GM21528 (cell line): Measurements from ENCODE around the gene SNRPA1.

Experiments used
- ATAC-seq: cut with Tn5 transposase; IDR thresholded peaks from one replicate; pipeline ENCODE4 v1.9.1; 2021; ENCODE audit warnings: mild to moderate bottlenecking, moderate library complexity; ENCODE audit not compliant: unreplicated experiment, low FRiP score

The SNRPA1 gene

GRCh38 chr15:101264911-101265641 lies 30.0 kb downstream of the SNRPA1 start:
- ATAC-seq, result no peak

- ATAC-seq, result no peak
Measured at GRCh38 chr15:101264011-101264410, 31.0 kb downstream of the SNRPA1 start.

DNA sequence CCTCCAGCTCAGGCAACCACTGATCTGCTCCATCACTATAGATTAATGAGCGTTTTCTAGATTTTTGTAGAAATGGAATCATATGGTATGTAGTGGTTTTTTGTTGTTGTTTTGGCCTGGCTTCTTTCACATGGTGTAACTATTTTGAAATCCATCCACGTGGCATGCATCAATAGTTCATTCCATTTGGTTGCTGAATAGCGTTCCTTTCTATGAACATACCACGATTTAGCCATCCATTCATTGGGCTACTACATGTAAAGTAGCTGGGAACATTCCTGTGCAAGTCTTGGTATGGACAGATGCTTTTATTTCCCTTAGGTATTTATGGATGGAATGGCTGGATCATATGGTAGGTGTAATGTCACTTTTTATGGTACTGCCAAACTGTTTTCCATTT lies 32.5 kb downstream of the SNRPA1 start:
- no peak for ATAC-seq

GRCh38 chr15:101258238-101259144 lies 36.6 kb downstream of the SNRPA1 start:
- ATAC-seq, result no peak

- ATAC-seq, result no peak
Measured at GRCh38 chr15:101256757-101257156, 38.3 kb downstream of the SNRPA1 start.

DNA sequence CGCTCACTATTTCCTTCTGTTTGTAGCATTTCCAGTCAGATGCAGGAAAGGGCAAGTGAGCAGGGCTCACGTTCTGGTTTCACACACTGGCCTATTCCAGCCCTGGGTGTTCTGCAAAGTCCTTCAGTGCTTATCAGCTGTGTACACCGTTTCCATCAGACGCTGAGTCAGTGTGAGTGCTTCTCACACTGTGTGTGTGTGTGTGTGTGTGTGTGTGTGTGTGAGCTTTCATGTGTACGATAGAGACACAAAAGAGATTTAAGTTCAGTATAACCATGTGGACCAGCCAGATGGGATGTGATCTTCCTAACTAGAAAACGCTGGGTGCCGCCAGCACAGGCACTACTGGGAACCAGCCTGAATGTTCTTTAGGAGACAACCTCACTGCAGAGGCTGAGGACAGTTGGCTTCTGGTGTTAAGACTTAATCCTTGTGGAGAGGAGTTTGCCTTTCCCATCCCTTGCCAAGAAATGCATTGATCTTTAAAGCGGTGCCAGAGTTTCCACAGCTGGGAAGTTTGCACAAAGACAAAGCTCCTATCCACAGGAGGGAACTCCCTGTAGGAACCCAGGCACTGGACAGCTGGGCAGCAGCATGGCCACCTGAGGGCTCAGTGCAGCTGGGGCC lies 39.3 kb downstream of the SNRPA1 start:
- no peak for ATAC-seq

- ATAC-seq, result no peak
Measured at GRCh38 chr15:101255051-101255395, 40.0 kb downstream of the SNRPA1 start.

DNA sequence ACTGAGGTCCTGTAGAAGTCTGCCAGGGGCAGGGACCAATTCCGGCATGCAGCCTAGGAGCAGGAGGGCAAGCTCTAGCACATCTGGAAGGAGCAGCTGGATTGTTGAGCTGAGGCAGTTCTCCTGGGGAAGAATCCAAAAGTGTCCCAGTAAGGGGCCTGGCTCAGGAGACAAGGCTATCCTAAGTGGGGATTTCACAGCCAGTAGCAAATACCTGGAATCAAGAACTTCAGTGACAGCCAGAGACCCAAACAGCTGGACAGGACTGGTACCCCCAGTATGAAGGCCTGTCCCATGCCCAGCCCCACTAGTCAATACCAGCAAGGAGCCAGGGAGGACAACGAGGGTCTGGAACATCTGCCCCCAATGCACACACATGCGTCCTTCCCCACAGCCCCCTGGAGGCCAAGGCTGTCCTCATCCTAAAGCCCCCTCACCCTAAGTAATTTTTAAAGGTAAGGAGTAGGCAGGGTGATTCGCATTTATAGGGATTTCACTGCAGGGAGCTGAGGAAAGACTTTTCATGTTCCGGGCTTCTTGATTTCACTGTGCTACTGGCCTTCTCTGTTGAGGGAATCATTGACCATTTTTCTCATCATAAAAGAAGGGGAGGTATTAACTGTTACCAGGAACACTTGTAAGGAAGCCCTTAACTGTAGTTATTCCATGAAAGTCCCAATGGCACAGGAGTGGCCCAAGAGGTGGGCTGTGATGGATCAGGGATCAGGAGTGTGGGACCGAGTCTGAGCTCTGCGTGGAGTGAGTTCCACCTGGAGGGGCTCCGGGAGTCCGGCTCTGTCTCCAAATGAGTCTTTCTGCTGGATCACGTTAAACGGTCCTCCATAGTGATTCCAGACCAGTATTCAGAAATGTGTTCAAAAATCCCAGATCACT lies 40.6 kb downstream of the SNRPA1 start:
- ATAC-seq, result no peak

DNA sequence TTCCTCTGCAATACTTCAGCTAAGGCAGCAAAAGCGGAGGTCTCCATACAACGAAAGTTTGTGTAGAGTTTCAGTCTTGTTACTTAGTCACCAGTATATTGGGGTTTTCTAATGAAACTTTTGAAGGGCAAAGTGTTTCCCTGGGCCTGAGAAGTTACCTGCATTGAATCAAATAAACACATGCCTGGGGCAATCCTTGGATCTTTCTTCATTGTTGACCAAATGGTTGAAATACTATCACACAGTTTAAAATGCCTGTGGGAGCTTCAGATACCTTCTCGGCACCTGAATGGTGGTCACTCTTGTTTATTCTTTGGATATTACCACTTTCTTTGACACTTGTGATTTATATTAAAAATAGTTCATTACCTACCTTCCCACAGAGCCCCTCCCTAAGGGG lies 42.2 kb downstream of the SNRPA1 start:
- no peak for ATAC-seq

GRCh38 chr15:101251830-101252820 lies 42.9 kb downstream of the SNRPA1 start, which contains the start of gene CHSY1:
Gene CHSY1 (minus strand): TSS chr15:101252048. CDS start chr15:101251456, 592 bp downstream.
- ATAC-seq, result peak; percentile 77

GRCh38 chr15:101250873-101251829 lies 43.9 kb downstream of the SNRPA1 start:
- peak; percentile 38 for ATAC-seq

DNA sequence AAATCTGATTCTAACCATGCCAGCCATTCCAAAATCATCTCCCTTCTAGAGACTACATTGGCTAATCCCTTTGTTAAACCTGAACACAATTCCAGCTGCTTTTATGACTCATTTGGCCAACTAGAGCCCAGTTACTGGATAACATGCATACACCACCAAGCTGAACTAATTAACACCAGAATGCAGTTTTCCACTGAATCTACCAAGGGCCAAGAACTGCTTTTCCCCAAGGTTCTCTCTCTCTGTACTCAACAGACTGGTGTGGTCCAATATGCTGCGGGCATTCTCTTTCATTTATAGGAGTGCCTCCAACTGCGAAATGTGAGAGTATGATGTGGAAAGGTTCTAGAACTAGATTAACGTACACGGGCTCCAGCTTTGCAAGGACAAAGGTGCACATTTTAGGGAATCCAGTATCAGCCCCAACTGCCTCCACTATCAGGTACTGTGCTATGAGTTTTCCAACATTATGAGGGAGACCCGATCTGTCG lies 44.7 kb downstream of the SNRPA1 start:
- ATAC-seq, result no peak

- no peak for ATAC-seq
Measured at GRCh38 chr15:101248274-101248673, 46.8 kb downstream of the SNRPA1 start.

DNA sequence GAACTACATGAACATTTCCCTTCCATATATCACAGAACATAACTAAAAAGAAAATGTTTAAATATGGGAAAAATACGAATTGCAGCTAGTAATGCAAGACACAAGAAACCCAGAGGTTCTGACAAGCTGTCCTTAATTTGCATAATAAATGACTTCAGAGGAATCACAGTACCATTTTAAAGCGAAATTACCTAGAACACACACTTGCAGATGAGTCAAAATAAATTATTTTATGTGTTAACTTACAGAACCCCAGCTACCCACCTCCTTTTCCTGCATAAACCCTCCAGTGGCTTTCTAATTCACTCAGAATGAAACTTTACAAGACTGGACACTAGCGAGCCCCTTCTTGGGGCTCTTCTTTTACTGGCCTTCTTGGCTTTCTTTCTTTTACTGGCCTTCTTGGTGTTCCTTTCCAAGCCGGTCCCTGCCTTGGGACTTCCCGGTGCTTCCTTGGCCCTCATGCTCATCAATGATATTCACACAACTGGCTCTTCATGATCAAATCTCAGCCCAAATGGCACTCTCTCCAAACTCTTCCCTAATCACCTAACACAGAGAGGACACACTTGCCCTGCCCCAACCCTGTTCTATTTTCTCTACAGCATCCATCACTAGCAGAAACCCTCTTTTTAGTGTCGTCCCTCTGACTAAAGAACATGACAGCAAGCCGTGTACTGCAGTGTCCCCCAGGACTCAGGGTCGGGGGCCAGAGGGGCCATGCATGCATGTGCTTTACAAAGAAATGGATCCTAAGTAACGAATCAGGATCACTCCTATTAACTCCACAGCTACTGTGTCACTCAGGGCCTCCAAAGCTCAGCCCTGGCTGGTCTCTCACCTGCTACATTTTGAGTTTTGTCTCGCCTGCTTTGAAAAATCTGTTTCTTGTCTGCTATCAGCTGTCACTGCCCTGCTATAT lies 48.0 kb downstream of the SNRPA1 start:
- no peak for ATAC-seq

DNA sequence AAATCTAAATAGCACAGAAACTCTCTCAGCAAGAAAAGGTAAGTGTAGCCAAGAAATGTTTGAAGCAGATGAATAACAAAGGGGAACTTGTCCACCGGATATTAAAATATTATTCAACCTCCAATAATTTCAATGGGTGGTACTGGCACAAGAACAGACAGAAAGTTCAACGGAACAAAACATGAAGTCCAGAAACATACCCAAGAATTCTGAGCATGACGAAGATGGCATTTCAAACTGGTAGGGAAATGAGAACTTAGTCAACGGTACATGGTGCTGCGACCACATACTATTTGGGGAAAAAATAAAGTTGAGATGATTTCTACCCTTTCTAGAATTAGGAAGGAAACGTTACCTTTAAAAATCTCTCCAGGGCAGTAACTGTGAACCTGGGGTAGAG lies 48.7 kb downstream of the SNRPA1 start:
- ATAC-seq, result no peak

DNA sequence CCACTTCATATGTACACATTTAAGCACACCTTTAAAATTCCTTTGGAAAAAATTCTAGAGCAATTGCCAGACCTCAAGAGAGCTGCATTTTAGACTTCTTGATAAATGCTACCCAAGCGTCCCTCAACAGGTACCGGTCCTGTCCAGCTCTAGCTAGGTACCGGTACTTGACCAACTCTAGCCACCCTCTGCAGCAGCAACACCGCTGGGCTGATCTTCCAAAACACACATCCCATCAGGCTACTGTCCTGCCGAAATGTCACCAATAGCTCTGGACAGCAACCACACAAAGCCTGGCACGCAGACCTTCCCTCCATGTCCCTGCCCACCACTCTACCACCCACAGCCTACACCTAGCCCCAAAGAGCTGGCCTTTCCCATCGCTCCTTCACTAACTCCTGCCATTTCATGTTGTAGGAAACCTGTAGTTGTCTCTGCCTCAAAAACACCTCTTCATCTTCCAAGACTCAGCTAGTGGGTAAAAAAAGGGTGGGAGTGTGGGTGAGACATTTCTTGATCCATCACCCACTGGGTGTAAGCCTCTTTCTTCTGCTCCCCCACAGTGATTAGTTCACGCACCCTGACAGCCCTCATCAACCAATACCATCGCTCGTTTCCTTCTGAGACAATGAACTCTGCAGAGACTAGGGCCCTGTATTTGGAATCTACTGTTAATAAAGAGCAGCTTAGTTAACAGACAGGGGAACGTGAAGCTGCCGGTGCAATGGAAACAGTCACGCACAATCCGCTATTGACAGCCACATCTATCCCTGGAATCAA lies 50.0 kb downstream of the SNRPA1 start:
- no peak for ATAC-seq
